GM10266 (cell line): ENCODE data around the gene FCRL2.

ENCODE experiments used
- DNase-seq: peaks from one replicate; pipeline ENCODE4 v3.0.0; 2012; ENCODE audit errors: extremely low spot score
- TF ChIP-seq, protein P1 (sequence below): IDR thresholded peaks from 2 replicates; pipeline ENCODE4 v1.5.1; 2012; ENCODE audit warnings: mild to moderate bottlenecking, low read depth; ENCODE audit not compliant: control insufficient read depth, insufficient read depth; ENCODE audit errors: missing control alignments

The FCRL2 gene

DNA sequence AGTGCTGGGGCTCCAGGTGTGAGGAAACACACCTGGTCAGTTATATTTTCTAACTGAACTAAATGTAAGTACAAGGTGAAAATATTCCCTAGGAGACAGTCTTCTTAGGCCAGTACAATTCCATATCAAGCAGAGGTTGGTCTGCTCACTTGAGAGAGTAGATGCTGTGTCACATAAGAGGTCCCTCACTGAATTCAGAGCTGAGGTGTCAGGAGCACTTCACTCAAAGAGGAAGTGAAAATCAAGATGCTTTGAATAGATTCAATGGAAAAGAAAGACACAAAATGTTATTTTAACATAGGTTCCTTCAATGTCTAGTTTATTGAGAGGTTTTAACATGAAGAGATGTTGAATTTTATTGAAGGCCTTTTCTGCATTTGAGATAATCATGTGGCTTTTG lies 72.1 kb downstream of the FCRL2 start:
- TF ChIP-seq, protein P1, sequence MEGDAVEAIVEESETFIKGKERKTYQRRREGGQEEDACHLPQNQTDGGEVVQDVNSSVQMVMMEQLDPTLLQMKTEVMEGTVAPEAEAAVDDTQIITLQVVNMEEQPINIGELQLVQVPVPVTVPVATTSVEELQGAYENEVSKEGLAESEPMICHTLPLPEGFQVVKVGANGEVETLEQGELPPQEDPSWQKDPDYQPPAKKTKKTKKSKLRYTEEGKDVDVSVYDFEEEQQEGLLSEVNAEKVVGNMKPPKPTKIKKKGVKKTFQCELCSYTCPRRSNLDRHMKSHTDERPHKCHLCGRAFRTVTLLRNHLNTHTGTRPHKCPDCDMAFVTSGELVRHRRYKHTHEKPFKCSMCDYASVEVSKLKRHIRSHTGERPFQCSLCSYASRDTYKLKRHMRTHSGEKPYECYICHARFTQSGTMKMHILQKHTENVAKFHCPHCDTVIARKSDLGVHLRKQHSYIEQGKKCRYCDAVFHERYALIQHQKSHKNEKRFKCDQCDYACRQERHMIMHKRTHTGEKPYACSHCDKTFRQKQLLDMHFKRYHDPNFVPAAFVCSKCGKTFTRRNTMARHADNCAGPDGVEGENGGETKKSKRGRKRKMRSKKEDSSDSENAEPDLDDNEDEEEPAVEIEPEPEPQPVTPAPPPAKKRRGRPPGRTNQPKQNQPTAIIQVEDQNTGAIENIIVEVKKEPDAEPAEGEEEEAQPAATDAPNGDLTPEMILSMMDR, result no peak
- no peak for DNase-seq

DNA sequence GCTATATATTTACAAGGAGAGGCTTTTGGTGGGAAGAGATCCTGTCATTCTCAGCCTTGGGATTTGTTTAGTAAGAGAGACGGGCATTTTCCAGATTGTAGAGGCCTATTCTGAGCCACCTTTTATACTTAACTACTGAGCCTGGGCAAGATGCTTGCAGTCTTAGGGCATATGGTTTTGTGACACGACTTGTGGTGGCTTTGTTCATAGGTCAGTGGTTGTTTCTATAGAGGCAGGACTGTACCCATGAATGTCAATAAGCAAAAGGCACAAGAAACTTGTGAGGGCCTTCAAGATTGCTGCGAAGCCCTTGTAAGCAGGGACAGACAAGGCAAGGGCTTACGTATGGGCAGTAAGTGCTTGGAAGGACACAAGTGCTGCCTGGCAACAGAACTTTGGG lies 73.0 kb downstream of the FCRL2 start:
- DNase-seq, result no peak
- TF ChIP-seq, protein P1, result no peak

DNA sequence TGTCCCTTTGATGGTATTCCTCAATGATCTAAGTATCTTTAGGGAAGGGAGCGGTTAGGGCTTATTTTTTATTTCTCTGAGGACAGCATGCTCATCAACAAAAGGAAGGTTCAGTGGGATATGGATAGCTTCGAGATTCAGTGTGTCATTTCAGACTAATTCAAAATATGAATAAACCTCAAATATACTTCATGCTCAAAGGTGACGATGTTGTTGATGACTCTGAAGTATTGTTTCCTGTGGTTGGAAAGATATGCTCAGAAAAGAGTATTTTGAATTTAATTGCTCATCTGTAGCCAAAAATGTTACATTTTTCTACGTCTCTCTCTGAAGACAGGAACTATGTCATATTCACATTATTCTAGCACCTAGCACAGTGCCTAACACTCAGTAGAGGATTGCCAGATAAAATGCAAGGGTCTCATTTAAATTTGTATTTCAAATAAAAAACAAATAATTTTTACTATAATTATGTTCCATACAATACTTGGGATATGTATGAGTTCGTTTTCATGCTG lies 74.6 kb downstream of the FCRL2 start:
- no peak for DNase-seq
- TF ChIP-seq, protein P1, result no peak

DNA sequence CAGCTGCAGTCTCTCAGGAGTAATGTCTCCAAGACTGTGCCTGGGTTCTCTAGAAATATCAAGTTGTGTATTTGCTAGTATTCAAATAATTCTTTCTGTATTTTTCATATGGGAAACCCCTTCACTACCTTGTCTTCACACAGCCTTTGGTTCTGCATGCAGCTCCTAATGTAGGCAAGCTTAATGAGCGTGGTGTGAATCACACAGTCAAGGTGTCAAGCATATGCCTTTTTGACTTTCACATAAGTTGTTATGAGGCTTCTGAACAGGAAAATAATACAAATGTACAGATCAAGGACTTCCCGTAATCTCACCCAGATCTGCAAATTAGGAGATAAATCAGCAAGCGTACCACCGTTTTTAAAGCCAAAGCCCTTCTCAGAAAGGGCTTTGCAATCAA lies 76.2 kb downstream of the FCRL2 start, which contains the start of gene FCRL3:
Gene FCRL3 (minus strand): TSS at position 38 of the 400 bp plus-strand sequence. CDS start 280 bp downstream, outside the sequence.
- TF ChIP-seq, protein P1, result no peak
- no peak for DNase-seq

DNA sequence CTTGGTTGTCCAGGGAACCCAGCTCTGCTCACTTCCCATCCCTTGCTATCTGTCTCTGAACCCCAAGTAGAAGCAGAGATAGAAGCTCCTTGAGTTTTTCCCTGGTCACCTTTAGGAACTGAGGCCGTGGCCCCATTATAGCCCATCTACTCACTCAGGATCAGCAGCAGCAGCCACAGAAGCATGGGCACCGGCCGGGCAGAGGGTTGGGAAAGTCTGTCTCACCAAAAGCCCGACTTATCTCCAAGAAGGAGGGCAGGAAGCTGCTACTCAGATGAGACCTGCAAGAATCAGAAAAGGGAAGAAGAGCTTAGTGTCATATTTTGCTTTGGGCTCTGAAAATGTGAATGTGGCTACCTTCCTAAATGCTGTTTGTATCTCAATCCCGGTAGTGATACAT lies 76.6 kb downstream of the FCRL2 start:
- DNase-seq, result no peak
- TF ChIP-seq, protein P1, result no peak

DNA sequence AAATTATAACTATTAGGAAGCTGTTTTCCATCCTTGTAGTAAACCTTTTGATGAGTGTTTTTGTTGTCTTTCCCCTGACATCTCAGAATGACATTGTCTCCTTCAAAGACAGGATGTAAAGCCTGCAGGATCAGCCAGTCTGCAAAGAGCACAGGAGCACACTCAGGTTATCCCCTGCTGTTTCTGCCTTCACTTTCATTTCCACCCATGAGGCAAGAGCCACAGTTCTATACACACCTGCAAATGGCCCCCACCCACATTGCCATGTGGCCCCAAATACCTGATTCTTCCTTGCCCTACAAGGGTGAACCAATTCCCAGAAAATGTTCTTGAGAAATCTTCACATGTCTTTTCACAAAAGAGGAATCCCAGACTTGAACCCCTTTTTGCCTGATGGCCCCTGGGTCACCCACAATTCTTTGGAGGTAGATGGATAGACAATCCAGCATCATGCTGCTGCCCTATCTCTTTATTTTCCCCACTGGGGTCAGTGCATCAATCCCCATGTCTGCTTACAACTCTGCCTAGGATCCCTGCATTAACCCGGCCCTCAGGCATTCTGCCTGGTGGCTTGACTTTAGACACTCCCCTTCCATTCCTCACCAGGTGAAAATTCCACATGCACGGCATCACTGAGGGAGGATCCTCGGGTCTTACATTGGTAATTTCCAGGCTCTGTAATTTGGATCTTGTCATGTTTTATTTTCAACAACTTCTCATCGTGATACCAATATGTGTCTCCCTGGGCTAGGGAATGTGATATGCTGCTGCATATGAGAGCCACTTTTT lies 79.0 kb downstream of the FCRL2 start:
- TF ChIP-seq, protein P1, result no peak
- DNase-seq, result no peak

DNA sequence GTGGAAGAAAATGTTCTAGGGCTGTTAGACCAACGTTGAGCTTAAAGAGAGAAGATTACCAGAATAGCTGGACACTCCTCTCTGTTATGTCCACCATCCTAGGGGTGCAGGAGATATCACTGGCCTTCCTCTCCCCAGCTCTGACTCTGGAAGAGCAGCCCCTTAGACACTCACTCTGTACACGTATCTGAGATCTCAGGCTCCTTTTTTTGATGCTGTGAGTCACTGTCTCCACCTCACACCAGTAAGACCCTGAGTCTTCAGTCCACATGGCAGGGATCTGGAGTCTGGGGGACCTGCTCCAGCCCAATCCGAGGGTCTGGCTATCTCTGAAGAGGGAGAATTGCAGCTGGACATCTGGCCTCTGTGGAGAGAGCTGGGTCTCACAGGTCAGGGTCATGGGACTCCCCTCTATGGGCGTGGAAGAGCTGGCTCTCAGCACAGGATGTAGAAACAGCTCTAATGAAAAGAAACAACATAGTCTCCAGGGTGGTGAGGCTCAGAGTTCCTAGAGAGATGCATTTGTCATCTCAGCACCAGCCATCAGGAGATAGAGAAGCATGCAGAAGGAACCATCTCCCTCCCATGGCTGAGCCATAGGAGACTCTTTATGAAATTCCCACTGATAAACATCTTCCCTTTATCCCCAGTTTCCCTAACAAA lies 79.8 kb downstream of the FCRL2 start:
- TF ChIP-seq, protein P1, result no peak
- DNase-seq, result no peak
